Measurements from ENCODE around the gene WAS. TPM values are rescaled to one million over a fixed set of nuclear protein-coding genes. Genes with fewer than 3 reads are reported as not detected.

WAS gene
- total and polyA plus RNA-seq, 12 donors: 1.1 to 22.5 (median 11.2) TPM

DNA sequence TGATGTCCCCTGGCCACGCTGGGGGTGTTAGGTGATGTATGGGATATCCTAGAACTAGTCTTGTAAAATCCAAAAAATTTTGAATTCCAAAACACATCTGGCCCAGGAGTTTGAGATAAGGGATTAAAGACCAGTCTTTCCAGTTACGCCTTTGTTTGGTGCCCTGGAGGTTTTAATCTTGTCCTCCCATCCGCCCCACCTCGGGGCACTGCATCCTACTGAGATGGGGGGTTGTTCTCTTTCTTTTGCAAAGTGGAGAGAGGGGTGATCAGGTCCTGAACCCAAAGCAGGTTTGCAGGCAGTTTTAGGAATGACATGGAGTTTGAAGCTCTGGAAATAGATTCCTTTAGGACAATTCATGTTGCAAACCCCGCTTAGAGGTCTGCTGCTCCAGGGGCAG, 14.7 kb downstream of the WAS start:
- Histone ChIP-seq H3K9me3 (replicated peaks in 1 of 3) (no peaks in the 10 kb centered on the region), H3K36me3 (replicated peaks in 1 of 2) (no peaks in the 10 kb centered on the region), H3K4me1 (replicated peaks in 1 of 2) (no peaks in the 10 kb centered on the region), H3K27ac (no peak overlapping the region), H3K27me3 (no peaks in the 10 kb centered on the region), H3K4me3 (no peak overlapping the region)
- intact Hi-C loops (cut with DNase I): no loop called here
- WGBS, 4 donors: 81 to 90% (median 85%) methylated on average over 5 of the region's 5 CpGs
- no peak for TF ChIP-seq POLR2A (IDR thresholded peaks at IDR 0.05)
- TF ChIP-seq, protein P1, sequence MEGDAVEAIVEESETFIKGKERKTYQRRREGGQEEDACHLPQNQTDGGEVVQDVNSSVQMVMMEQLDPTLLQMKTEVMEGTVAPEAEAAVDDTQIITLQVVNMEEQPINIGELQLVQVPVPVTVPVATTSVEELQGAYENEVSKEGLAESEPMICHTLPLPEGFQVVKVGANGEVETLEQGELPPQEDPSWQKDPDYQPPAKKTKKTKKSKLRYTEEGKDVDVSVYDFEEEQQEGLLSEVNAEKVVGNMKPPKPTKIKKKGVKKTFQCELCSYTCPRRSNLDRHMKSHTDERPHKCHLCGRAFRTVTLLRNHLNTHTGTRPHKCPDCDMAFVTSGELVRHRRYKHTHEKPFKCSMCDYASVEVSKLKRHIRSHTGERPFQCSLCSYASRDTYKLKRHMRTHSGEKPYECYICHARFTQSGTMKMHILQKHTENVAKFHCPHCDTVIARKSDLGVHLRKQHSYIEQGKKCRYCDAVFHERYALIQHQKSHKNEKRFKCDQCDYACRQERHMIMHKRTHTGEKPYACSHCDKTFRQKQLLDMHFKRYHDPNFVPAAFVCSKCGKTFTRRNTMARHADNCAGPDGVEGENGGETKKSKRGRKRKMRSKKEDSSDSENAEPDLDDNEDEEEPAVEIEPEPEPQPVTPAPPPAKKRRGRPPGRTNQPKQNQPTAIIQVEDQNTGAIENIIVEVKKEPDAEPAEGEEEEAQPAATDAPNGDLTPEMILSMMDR (IDR thresholded peaks at IDR 0.05): no peak
- DNase-seq: no peak

- H3K36me3 ChIP-seq (replicated peaks in 1 of 2): no peaks in the 10 kb centered on the region
- no peak overlapping the region for H3K27ac ChIP-seq
- intact Hi-C loops (cut with DNase I): no loop called here
- DNase-seq: no peak
- no peaks in the 10 kb centered on the region for H3K4me1 ChIP-seq (replicated peaks in 1 of 2)
- WGBS, 4 donors: 88 to 98% (median 93%) methylated on average over 6 to 23 of the region's 23 CpGs; no CpG with 5 or more reads in 1 of the 4 donors
- no peak for TF ChIP-seq POLR2A (IDR thresholded peaks at IDR 0.05)
- TF ChIP-seq, protein P1 (IDR thresholded peaks at IDR 0.05): no peak
- H3K27me3 ChIP-seq: no peaks in the 10 kb centered on the region
- no peaks in the 10 kb centered on the region for H3K9me3 ChIP-seq (replicated peaks in 1 of 3)
- no peak overlapping the region for H3K4me3 ChIP-seq
Measured at GRCh38 chrX:48700246-48700645, 16.6 kb downstream of the WAS start.

DNA sequence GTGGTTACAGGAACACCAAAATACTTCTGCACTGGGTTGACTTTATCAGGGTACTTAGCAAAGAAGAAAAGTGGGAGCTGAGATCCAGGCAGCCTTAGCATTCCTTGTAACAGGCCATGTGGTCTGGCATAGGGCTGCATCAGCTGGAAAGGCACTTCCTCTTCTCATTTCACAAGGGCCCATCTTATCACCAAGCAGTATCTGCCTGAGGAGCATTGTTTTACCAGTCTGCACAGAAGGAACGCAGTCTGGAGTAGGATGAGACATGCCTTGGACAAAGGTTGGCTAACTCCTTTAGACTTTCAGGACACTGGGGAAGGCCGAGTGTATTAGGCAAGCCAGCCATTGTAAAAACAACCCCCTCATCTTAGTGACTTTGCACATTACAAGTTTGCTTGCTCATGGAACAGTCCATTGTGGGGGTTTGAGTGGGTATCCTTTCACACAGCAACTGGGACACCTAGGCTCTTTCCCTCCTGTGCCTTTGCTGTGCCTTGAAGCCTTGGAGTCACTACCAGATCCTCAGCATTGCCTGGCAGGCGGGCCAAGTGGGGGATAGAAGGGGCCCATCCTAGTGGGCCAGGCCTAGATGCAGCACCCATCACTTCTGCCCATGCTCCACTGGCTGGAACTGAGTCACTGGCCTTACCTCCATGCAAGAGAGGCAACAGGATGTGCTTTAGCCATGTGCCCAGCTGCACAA, 17.5 kb downstream of the WAS start:
- Histone ChIP-seq H3K36me3 (replicated peaks in 1 of 2) (no peaks in the 10 kb centered on the region), H3K27me3 (no peaks in the 10 kb centered on the region), H3K4me1 (replicated peaks in 1 of 2) (no peaks in the 10 kb centered on the region), H3K4me3 (no peak overlapping the region), H3K9me3 (replicated peaks in 1 of 3) (no peaks in the 10 kb centered on the region), H3K27ac (no peak overlapping the region)
- 69 to 94% (median 88%) methylated on average over 2 to 3 of the region's 3 CpGs for WGBS, 4 donors
- TF ChIP-seq, protein P1 (IDR thresholded peaks at IDR 0.05): no peak
- no peak for TF ChIP-seq POLR2A (IDR thresholded peaks at IDR 0.05)
- intact Hi-C loops (cut with DNase I): no loop called here
- no peak for DNase-seq

DNA sequence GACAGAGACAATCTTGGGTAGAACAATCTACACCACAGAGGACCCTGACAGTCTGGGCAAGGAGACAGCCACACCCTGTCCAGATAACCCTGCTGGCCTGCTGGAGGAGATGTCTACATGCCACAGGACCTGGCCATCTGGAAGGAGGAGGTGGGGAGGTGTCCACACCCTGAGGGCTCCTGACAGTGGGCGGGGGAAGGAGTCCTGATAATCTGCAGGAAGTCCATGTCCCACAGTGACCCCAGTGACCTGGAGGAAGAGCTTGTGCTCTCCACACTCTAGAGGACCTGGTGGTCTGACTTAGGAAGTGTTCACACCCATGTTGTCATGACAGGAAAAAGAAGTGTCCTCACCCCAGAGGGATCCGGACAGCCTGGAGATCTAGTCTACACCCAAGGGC, 18.4 kb downstream of the WAS start:
- Histone ChIP-seq H3K36me3 (replicated peaks in 1 of 2) (no peaks in the 10 kb centered on the region), H3K4me3 (no peak overlapping the region), H3K9me3 (replicated peaks in 1 of 3) (no peaks in the 10 kb centered on the region), H3K4me1 (replicated peaks in 1 of 2) (no peaks in the 10 kb centered on the region), H3K27ac (no peak overlapping the region), H3K27me3 (peaks cover 3% of the 10 kb centered on the region)
- intact Hi-C loops (cut with DNase I): no loop called here
- 40 to 77% (median 71%) methylated on average over 1 to 2 of the region's 2 CpGs; no CpG with 5 or more reads in 1 of the 4 donors for WGBS, 4 donors
- no peak for DNase-seq
- TF ChIP-seq, protein P1 (IDR thresholded peaks at IDR 0.05): no peak
- TF ChIP-seq POLR2A (IDR thresholded peaks at IDR 0.05): no peak
